ENCODE data around the gene CPEB4.

DNA sequence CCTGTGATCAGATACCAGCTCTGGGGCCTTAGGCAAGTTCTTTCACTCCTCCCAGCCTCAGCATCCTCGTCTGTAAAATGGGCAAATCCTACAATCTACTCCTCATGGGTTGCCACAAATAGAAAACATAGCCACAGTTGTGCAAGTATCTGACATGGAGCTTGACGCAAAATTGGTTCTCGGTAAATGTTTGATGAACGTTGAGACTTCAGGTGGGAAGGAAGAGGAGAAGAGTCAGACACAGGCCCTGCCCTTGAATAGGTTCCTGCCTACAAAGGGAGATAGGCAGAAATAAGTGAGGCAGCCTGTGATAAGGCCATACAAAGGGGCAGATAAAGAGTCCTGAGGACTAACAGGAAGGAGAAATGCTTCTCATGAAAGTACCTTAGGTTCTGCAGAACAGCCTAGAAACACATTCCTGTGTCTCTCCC is 26.1 kb upstream of the CPEB4 start:
- TF ChIP-seq CTCF (IDR thresholded peaks at IDR 0.05 in 2 of 3, conservative IDR thresholded peaks at IDR 0.05 in 1 of 3; ENCODE audit: control insufficient read depth in 2 of 3, extremely low read depth in 1 of 3, insufficient read depth in 1 of 3, low read depth in 3 of 3, low read length in 3 of 3), result no peak
- TF ChIP-seq CEBPZ (IDR thresholded peaks at IDR 0.05; ENCODE audit: low read depth, low read length), result no peak
